ENCODE data around the gene SYNRG. TPM values are rescaled to one million over a fixed set of nuclear protein-coding genes. Genes with fewer than 3 reads are reported as not detected.

The SYNRG gene
- total RNA-seq, 1 experiment from 2014 or later, result 18.0 TPM

GRCh38 chr17:37527249-37527851, 81.9 kb downstream of the SYNRG start:
- TF ChIP-seq, protein P1, sequence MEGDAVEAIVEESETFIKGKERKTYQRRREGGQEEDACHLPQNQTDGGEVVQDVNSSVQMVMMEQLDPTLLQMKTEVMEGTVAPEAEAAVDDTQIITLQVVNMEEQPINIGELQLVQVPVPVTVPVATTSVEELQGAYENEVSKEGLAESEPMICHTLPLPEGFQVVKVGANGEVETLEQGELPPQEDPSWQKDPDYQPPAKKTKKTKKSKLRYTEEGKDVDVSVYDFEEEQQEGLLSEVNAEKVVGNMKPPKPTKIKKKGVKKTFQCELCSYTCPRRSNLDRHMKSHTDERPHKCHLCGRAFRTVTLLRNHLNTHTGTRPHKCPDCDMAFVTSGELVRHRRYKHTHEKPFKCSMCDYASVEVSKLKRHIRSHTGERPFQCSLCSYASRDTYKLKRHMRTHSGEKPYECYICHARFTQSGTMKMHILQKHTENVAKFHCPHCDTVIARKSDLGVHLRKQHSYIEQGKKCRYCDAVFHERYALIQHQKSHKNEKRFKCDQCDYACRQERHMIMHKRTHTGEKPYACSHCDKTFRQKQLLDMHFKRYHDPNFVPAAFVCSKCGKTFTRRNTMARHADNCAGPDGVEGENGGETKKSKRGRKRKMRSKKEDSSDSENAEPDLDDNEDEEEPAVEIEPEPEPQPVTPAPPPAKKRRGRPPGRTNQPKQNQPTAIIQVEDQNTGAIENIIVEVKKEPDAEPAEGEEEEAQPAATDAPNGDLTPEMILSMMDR (IDR thresholded peaks at IDR 0.05; ENCODE audit: unreplicated experiment), result peak; percentile 50
- POLR2A ChIA-PET, result interaction anchor here (0.7 to 1.4 kb wide), 6 partner anchors 15 to 84 kb away, joined by 3 to 4 read pairs (median 4); partner anchors contain the start of gene SYNRG
- Mint-ChIP-seq H3K27me3 (ENCODE audit: insufficient read depth, unreplicated experiment) (no peaks in the 10 kb centered on the region), H3K27ac (ENCODE audit: low read depth, unreplicated experiment) (no peak overlapping the region), H3K4me3 (ENCODE audit: unreplicated experiment) (no peak overlapping the region), H3K9me3 (ENCODE audit: unreplicated experiment) (no peaks in the 10 kb centered on the region), H3K4me1 (ENCODE audit: insufficient read depth, unreplicated experiment) (no peaks in the 10 kb centered on the region), H3K36me3 (ENCODE audit: insufficient read depth, unreplicated experiment) (peaks cover 69% of the 10 kb centered on the region)
- CTCF ChIA-PET, result interaction anchor here (0.6 to 4.3 kb wide), 17 partner anchors 14 to 327 kb away, joined by 3 to 34 read pairs (median 4); no protein-coding TSS in a partner anchor
- intact Hi-C loops (cut with micrococcal nuclease), result loop anchor here (1.0 to 10.0 kb wide), 2 partner anchors 43 to 153 kb away; partner anchors contain the start of gene C17orf78
- no TSS peak for BruUV-seq (replicated peaks)
- peak; percentile 74 for DNase-seq (ENCODE audit: unreplicated experiment)

DNA sequence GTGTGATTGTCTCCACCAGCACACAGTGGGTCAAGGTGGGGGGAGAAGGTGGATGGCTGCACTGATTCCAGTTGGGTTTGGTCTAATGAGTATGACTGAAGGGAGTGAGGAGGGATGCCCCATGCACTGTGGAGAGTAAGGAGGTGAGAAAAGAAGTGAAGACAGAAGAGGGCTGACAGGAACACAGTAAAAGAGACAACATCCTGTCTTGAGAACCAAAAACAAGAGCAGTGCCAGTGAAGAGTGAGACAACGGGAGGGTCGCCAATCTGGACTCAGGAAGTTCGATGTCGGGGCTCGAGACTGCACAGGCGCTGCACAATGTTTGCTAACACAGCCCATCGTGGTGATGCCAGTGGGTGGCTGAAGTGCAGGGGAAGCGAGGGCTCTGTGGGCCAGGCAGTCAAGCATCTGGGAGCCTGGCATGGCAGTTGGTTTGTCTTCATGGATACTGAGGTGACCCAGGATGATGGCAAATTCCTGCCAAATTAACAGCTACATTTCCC, 85.5 kb downstream of the SYNRG start:
- TF ChIP-seq, protein P1 (IDR thresholded peaks at IDR 0.05; ENCODE audit: unreplicated experiment), result no peak
- CTCF ChIA-PET, result interaction anchor here (1.1 kb wide), 1 partner anchor 46 kb away, joined by 3 read pairs; no protein-coding TSS in a partner anchor
- no peak overlapping the region for H3K27ac Mint-ChIP-seq (ENCODE audit: low read depth, unreplicated experiment)
- no TSS peak for BruUV-seq (replicated peaks)
- peaks cover 56% of the 10 kb centered on the region for H3K36me3 Mint-ChIP-seq (ENCODE audit: insufficient read depth, unreplicated experiment)
- intact Hi-C loops (cut with micrococcal nuclease), result loop anchor here (10.0 kb wide), 1 partner anchor 149 kb away; the partner anchor contains the start of gene C17orf78
- no peak for DNase-seq (ENCODE audit: unreplicated experiment)
- no peaks in the 10 kb centered on the region for H3K4me1 Mint-ChIP-seq (ENCODE audit: insufficient read depth, unreplicated experiment)
- POLR2A ChIA-PET, result interaction anchor here (0.6 to 1.3 kb wide), 3 partner anchors 11 to 84 kb away, joined by 4 read pairs; no protein-coding TSS in a partner anchor
- H3K4me3 Mint-ChIP-seq (ENCODE audit: unreplicated experiment), result no peak overlapping the region
- no peaks in the 10 kb centered on the region for H3K9me3 Mint-ChIP-seq (ENCODE audit: unreplicated experiment)
- no peaks in the 10 kb centered on the region for H3K27me3 Mint-ChIP-seq (ENCODE audit: insufficient read depth, unreplicated experiment)

DNA sequence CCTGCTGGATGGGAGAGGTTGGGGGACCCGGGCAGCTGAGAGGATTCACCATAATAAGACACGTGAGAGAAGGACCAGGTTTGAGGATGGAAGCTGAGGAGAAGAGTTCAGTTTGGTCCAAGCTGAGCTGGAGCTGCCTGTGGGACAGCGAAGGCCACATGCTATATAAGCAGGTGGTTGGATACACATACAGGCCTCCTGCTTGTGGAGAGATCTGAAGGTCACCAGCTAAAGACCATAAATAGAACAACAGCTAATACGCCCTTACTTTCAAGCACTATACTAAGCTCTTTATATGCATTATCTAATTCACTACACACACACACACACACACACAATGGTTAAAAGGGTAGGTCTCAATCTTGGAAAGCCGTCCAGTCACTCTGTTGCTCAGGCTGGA, 87.4 kb downstream of the SYNRG start:
- no peak overlapping the region for H3K4me3 Mint-ChIP-seq (ENCODE audit: unreplicated experiment)
- ChIA-PET CTCF (interaction anchor here (1.2 kb wide), 1 partner anchor 48 kb away, joined by 7 read pairs; no protein-coding TSS in a partner anchor), POLR2A (no interaction called here)
- no peaks in the 10 kb centered on the region for H3K27me3 Mint-ChIP-seq (ENCODE audit: insufficient read depth, unreplicated experiment)
- peaks cover 58% of the 10 kb centered on the region for H3K36me3 Mint-ChIP-seq (ENCODE audit: insufficient read depth, unreplicated experiment)
- intact Hi-C loops (cut with micrococcal nuclease), result loop anchor here (10.0 kb wide), 1 partner anchor 147 kb away; the partner anchor contains the start of gene C17orf78
- TF ChIP-seq, protein P1 (IDR thresholded peaks at IDR 0.05; ENCODE audit: unreplicated experiment), result no peak
- no peak for DNase-seq (ENCODE audit: unreplicated experiment)
- no peaks in the 10 kb centered on the region for H3K4me1 Mint-ChIP-seq (ENCODE audit: insufficient read depth, unreplicated experiment)
- H3K9me3 Mint-ChIP-seq (ENCODE audit: unreplicated experiment), result no peaks in the 10 kb centered on the region
- no peak overlapping the region for H3K27ac Mint-ChIP-seq (ENCODE audit: low read depth, unreplicated experiment)
- BruUV-seq (replicated peaks), result no TSS peak

GRCh38 chr17:37520174-37520573, 89.0 kb downstream of the SYNRG start:
- Mint-ChIP-seq H3K36me3 (ENCODE audit: insufficient read depth, unreplicated experiment) (peaks cover 64% of the 10 kb centered on the region), H3K4me3 (ENCODE audit: unreplicated experiment) (no peak overlapping the region), H3K27ac (ENCODE audit: low read depth, unreplicated experiment) (no peak overlapping the region), H3K9me3 (ENCODE audit: unreplicated experiment) (no peaks in the 10 kb centered on the region), H3K27me3 (ENCODE audit: insufficient read depth, unreplicated experiment) (no peaks in the 10 kb centered on the region), H3K4me1 (ENCODE audit: insufficient read depth, unreplicated experiment) (no peaks in the 10 kb centered on the region)
- no peak for DNase-seq (ENCODE audit: unreplicated experiment)
- no TSS peak for BruUV-seq (replicated peaks)
- TF ChIP-seq, protein P1 (IDR thresholded peaks at IDR 0.05; ENCODE audit: unreplicated experiment), result no peak
- CTCF ChIA-PET, result interaction anchor here (2.0 kb wide), 1 partner anchor 147 kb away, joined by 7 read pairs; no protein-coding TSS in a partner anchor
- intact Hi-C loops (cut with micrococcal nuclease), result loop anchor here (10.0 kb wide), 1 partner anchor 145 kb away; the partner anchor contains the start of gene C17orf78
- POLR2A ChIA-PET, result no interaction called here

Measured in MCF 10A (cell line).